NT2/D1 (cell line): ENCODE results near the gene HAUS5.

Experiments
- DNase-seq: peaks from one replicate; pipeline ENCODE4 v3.0.0-alpha.2; 2011; ENCODE audit warnings: low read depth, low spot score
- H3K27me3 ChIP-seq: 2 replicates; pipeline ENCODE4 v1.6.0; 2011; ENCODE audit warnings: mild to moderate bottlenecking; ENCODE audit not compliant: insufficient read length, insufficient read depth
- H3K36me3 ChIP-seq: 2 replicates; pipeline ENCODE4 v1.6.1; 2011; ENCODE audit warnings: mild to moderate bottlenecking, low read length, mixed read lengths; ENCODE audit not compliant: insufficient read depth, insufficient read length
- H3K4me1 ChIP-seq: 2 replicates; pipeline ENCODE4 v1.5.1; 2011; ENCODE audit not compliant: insufficient read depth, insufficient read length
- H3K4me3 ChIP-seq: 2 replicates; pipeline ENCODE4 v1.5.1; 2011; ENCODE audit warnings: low read depth; ENCODE audit not compliant: insufficient read length
- H3K9ac ChIP-seq: 2 replicates; pipeline ENCODE4 v1.6.0; 2011; ENCODE audit warnings: low read depth; ENCODE audit not compliant: insufficient read length
- H3K9me3 ChIP-seq: 2 replicates; pipeline ENCODE4 v1.5.1; 2011; ENCODE audit warnings: mild to moderate bottlenecking, low read length; ENCODE audit not compliant: insufficient read depth
- SUZ12 ChIP-seq: IDR thresholded peaks from 2 replicates; pipeline ENCODE4 v1.6.1; 2011; ENCODE audit not compliant: insufficient read length, insufficient read depth; ENCODE audit errors: extremely low read depth
- YY1 ChIP-seq: IDR thresholded peaks from 2 replicates; pipeline ENCODE4 v1.6.1; 2011; ENCODE audit not compliant: insufficient read length, insufficient read depth
- ZNF274 ChIP-seq: IDR thresholded peaks from 2 replicates; pipeline ENCODE4 v1.6.1; 2011; ENCODE audit warnings: mild to moderate bottlenecking, low read depth, low read length

The HAUS5 gene

GRCh38 chr19:35612559-35613321 is at the start of gene HAUS5:
Gene HAUS5, plus strand, starts transcription at chr19:35612735. Its CDS starts 60 bp downstream, at chr19:35612795.
- TF ChIP-seq ZNF274 (no peak), YY1 (no peak), SUZ12 (no peak)
- peak; percentile 85 for DNase-seq
- peaks cover 9% of the 10 kb centered on the region; the same call in 1 of the 2 replicates for H3K9me3 ChIP-seq
- peaks cover 4% of the 10 kb centered on the region for H3K4me1 ChIP-seq
- H3K9ac ChIP-seq = peak within 1 kb of the TSS; percentile 76
- H3K4me3 ChIP-seq = peak within 1 kb of the TSS; percentile 66
- H3K36me3 ChIP-seq = peaks cover 23% of the 10 kb centered on the region
- peaks cover 6% of the 10 kb centered on the region for H3K27me3 ChIP-seq

- TF ChIP-seq YY1 = no peak
- TF ChIP-seq SUZ12 = no peak
- TF ChIP-seq ZNF274 = no peak
- no peaks in the 10 kb centered on the region for H3K36me3 ChIP-seq
- peaks cover 5% of the 10 kb centered on the region for H3K4me1 ChIP-seq
- H3K4me3 ChIP-seq = no peak overlapping the region
- H3K9ac ChIP-seq = no peak overlapping the region
- DNase-seq = no peak
- no peaks in the 10 kb centered on the region for H3K9me3 ChIP-seq
- peaks cover 13% of the 10 kb centered on the region for H3K27me3 ChIP-seq
Observed at GRCh38 chr19:35562776-35563175, 49.8 kb upstream of the HAUS5 start.

GRCh38 chr19:35563207-35563829 is 49.2 kb upstream of the HAUS5 start, which contains the start of gene ATP4A:
Gene ATP4A, minus strand, starts transcription at chr19:35563658. Its CDS starts 29 bp downstream, at chr19:35563629.
- Histone ChIP-seq H3K27me3 (peaks cover 13% of the 10 kb centered on the region), H3K4me3 (no peak within 1 kb of the TSS), H3K9me3 (no peaks in the 10 kb centered on the region), H3K9ac (no peak within 1 kb of the TSS), H3K36me3 (no peaks in the 10 kb centered on the region), H3K4me1 (peaks cover 5% of the 10 kb centered on the region)
- TF ChIP-seq ZNF274 = no peak
- no peak for TF ChIP-seq YY1
- no peak for TF ChIP-seq SUZ12
- no peak for DNase-seq

- Histone ChIP-seq H3K4me3 (no peak overlapping the region), H3K9ac (peak overlapping the region; percentile 32), H3K27me3 (no peaks in the 10 kb centered on the region), H3K4me1 (no peaks in the 10 kb centered on the region), H3K9me3 (no peaks in the 10 kb centered on the region), H3K36me3 (no peaks in the 10 kb centered on the region)
- TF ChIP-seq ZNF274 (no peak), YY1 (no peak), SUZ12 (no peak)
- DNase-seq = no peak
Observed at GRCh38 chr19:35565016-35565856, 47.3 kb upstream of the HAUS5 start.

- Histone ChIP-seq H3K9ac (no peak overlapping the region), H3K27me3 (no peaks in the 10 kb centered on the region), H3K4me1 (peaks cover 4% of the 10 kb centered on the region), H3K9me3 (no peaks in the 10 kb centered on the region), H3K4me3 (no peak overlapping the region), H3K36me3 (no peaks in the 10 kb centered on the region)
- no peak for DNase-seq
- TF ChIP-seq YY1 = no peak
- no peak for TF ChIP-seq ZNF274
- TF ChIP-seq SUZ12 = no peak
Observed at GRCh38 chr19:35566738-35567137, 45.8 kb upstream of the HAUS5 start.

DNA sequence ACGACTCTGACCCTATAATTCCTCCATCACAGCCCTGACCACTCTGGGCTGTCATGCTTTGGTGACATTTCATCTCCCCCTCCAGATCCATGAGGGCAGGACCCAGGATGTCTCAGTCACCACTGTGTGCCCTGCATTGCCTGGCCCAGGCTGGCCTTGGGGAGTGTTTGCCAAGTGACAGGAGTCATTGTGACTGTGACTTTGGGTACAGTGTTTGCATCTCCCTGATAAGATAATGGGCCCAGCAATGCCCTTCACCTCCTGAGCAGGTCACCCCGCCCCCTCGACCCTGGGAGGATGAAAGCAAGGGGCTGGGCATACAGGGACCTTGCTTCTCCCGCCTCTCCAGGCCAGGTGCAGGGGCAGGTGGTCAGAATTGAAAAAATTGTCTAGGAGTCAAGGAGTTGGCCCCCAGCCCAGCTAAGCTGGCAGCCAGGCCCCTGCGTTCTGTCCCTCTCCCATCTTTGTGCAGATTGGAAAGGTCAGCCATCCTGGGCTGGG is 43.2 kb upstream of the HAUS5 start:
- TF ChIP-seq SUZ12 = no peak
- H3K36me3 ChIP-seq = no peaks in the 10 kb centered on the region
- no peak overlapping the region for H3K4me3 ChIP-seq
- H3K9me3 ChIP-seq = no peaks in the 10 kb centered on the region
- H3K27me3 ChIP-seq = no peaks in the 10 kb centered on the region
- no peak overlapping the region for H3K9ac ChIP-seq
- DNase-seq = no peak
- H3K4me1 ChIP-seq = peaks cover 4% of the 10 kb centered on the region

GRCh38 chr19:35571406-35571965 is 41.0 kb upstream of the HAUS5 start:
- Histone ChIP-seq H3K4me3 (no peak overlapping the region), H3K4me1 (peaks cover 4% of the 10 kb centered on the region), H3K27me3 (no peaks in the 10 kb centered on the region), H3K9me3 (peaks cover 13% of the 10 kb centered on the region), H3K36me3 (no peaks in the 10 kb centered on the region), H3K9ac (no peak overlapping the region)
- no peak for DNase-seq
- TF ChIP-seq YY1 (no peak), ZNF274 (no peak), SUZ12 (no peak)
